Measurements from ENCODE around the gene TMEM8B.

TMEM8B gene

GRCh38 chr9:35840881-35841644, 12.0 kb downstream of the TMEM8B start:
- DNase-seq (ENCODE audit: low spot score), result no peak

GRCh38 chr9:35841645-35841900, 12.5 kb downstream of the TMEM8B start:
- no peak for DNase-seq (ENCODE audit: low spot score)

GRCh38 chr9:35842020-35842745, 13.2 kb downstream of the TMEM8B start:
- DNase-seq (ENCODE audit: low spot score), result no peak

- DNase-seq (ENCODE audit: low spot score), result no peak
These were observed 13.8 kb downstream of the TMEM8B start for GRCh38 chr9:35842795-35843194.

- DNase-seq (ENCODE audit: low spot score), result peak; percentile 94
These were observed 15.7 kb downstream of the TMEM8B start for GRCh38 chr9:35844628-35845270.

GRCh38 chr9:35845824-35846771, 17.1 kb downstream of the TMEM8B start:
- no peak for DNase-seq (ENCODE audit: low spot score)

- peak; percentile 20 for DNase-seq (ENCODE audit: low spot score)
These were observed 19.0 kb downstream of the TMEM8B start for GRCh38 chr9:35847792-35848572.

- no peak for DNase-seq (ENCODE audit: low spot score)
These were observed 23.3 kb downstream of the TMEM8B start for GRCh38 chr9:35852267-35852815.

GRCh38 chr9:35852876-35853865, 24.1 kb downstream of the TMEM8B start:
- no peak for DNase-seq (ENCODE audit: low spot score)

GRCh38 chr9:35854091-35854762, 25.2 kb downstream of the TMEM8B start:
- DNase-seq (ENCODE audit: low spot score), result no peak

- DNase-seq (ENCODE audit: low spot score), result no peak
These were observed 27.2 kb downstream of the TMEM8B start for GRCh38 chr9:35856206-35856605.

GRCh38 chr9:35856882-35857281, 27.9 kb downstream of the TMEM8B start:
- DNase-seq (ENCODE audit: low spot score), result no peak

- DNase-seq (ENCODE audit: low spot score), result no peak
These were observed 29.4 kb downstream of the TMEM8B start for GRCh38 chr9:35858458-35858857.

- DNase-seq (ENCODE audit: low spot score), result no peak
These were observed 30.4 kb downstream of the TMEM8B start for GRCh38 chr9:35859310-35859989.

GRCh38 chr9:35859990-35860339, 30.9 kb downstream of the TMEM8B start:
- DNase-seq (ENCODE audit: low spot score), result no peak

- no peak for DNase-seq (ENCODE audit: low spot score)
These were observed 32.3 kb downstream of the TMEM8B start for GRCh38 chr9:35861161-35861897.

GRCh38 chr9:35862328-35862727, 33.3 kb downstream of the TMEM8B start:
- DNase-seq (ENCODE audit: low spot score), result no peak

- DNase-seq (ENCODE audit: low spot score), result no peak
These were observed 34.6 kb downstream of the TMEM8B start for GRCh38 chr9:35863583-35863982.
